PC-9 (cell line): ENCODE data around the gene SELENOW.

ENCODE experiments used
- CTCF ChIP-seq: fragments of 200-600 bp; sonication (generic); conservative IDR thresholded peaks from 2 replicates; pipeline ENCODE4 v1.6.1; 2017; ENCODE audit warnings: mixed run types, antibody characterized with exemption, mild to moderate bottlenecking, moderate library complexity
- EZH2 ChIP-seq: fragments of 200-600 bp; sonication (generic); IDR thresholded peaks from 2 replicates; pipeline ENCODE4 v1.8.0; 2017; ENCODE audit warnings: antibody characterized with exemption, low read depth

GRCh38 chr19:47740866-47741519 lies 37.5 kb upstream of the SELENOW start:
- TF ChIP-seq CTCF (no peak), EZH2 (no peak)
